Upper lobe of left lung (tissue), 4 donors: Measurements from ENCODE around the gene HNRNPLL.

ENCODE experiments used
- EP300 ChIP-seq, 4 donors: sonication (generic); formaldehyde crosslinking; IDR thresholded peaks; one replicate each; pipeline ENCODE4 v1.5.1; 2017; ENCODE audit warnings: antibody characterized with exemption in 4 of 4, control low read depth in 2 of 4
- POLR2A ChIP-seq, 4 donors: fragments of 450-650 bp; IDR thresholded peaks; one replicate each; pipeline ENCODE4 v1.5.1; 2016 to 2017; ENCODE audit warnings: antibody characterized with exemption in 4 of 4, mild to moderate bottlenecking in 2 of 4
- TF ChIP-seq, protein P1 (sequence below), 6 experiments: fragments of 450-650 bp in 4 of 6; fragments of 200-600 bp in 2 of 6; sonication (generic) in 2 of 6; IDR thresholded peaks; one replicate each; pipeline ENCODE4 v1.5.1; 2016 to 2019; ENCODE audit warnings: antibody characterized with exemption in 6 of 6

DNA sequence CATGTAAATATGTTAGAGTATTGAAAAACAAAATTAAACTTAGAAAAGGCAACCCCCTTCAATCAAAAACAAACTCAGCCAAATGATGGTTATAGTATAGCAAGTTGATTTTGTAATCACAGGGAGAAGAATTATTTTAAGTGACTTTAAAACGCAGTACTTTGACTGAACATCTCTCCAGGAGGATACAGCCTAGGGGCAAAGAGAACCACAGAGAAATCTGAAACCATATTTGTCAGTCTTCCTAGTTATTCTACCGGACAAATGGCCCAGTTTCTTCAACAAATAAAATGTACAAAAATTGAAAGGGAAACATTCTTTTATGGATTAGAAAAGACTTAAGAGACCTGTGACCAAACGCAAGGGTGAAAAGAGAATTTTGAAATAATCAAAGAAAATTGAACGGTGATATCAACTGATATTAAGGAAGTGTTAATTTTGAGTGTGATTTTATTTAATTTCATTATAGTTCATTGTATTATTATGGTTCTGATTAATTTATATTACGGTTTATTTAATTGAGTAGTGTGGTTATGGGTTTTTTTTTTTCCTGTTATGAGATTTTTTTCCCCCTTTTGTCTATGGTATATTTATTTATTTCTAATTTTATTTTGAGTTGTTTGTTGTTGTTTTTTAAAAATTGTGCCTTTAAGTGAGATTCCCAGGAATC is 75.3 kb downstream of the HNRNPLL start:
- TF ChIP-seq, protein P1, sequence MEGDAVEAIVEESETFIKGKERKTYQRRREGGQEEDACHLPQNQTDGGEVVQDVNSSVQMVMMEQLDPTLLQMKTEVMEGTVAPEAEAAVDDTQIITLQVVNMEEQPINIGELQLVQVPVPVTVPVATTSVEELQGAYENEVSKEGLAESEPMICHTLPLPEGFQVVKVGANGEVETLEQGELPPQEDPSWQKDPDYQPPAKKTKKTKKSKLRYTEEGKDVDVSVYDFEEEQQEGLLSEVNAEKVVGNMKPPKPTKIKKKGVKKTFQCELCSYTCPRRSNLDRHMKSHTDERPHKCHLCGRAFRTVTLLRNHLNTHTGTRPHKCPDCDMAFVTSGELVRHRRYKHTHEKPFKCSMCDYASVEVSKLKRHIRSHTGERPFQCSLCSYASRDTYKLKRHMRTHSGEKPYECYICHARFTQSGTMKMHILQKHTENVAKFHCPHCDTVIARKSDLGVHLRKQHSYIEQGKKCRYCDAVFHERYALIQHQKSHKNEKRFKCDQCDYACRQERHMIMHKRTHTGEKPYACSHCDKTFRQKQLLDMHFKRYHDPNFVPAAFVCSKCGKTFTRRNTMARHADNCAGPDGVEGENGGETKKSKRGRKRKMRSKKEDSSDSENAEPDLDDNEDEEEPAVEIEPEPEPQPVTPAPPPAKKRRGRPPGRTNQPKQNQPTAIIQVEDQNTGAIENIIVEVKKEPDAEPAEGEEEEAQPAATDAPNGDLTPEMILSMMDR (IDR thresholded peaks at IDR 0.05) = no peak
- TF ChIP-seq EP300 (IDR thresholded peaks at IDR 0.05) (no peak), POLR2A (IDR thresholded peaks at IDR 0.05) (no peak)
